ENCODE data around the gene C1orf210.

Gene C1orf210

DNA sequence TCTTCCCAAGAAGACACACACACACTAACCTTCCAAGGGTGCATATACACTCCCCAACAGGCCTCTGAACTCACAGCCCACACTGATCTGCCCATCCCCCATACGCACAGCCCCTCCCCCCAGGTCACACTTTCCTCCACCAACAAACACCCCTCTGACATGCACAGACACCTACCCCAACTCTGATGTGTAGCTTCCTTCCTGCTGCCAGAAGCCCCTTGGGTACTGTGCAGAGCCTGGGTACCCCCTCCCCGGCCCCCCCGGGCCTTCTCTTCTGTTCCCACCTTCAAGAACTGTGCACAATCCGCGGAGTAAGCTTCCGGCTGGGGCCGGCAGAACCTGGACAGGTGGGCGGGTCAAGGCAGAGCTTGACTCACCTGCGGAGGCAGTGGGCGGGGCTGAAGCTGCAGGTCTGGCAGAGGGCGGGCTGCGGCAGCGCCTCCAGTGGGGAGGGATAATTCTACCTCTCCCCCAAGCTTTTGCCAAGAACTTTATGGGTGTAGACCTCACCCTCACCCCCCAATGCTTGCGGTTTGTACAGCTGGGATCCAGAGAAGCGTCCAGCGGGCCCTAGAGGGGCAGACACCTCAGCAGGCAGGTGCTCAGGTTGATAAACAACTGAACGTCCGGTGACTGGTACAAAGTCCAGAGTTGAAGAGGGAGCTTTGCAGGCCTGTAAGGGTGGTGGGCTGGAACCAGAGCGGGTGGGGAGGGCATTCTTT lies at the start of gene C1orf210:
TSS of gene C1orf210 (minus strand) at position 313 of the 722 bp plus-strand sequence. CDS start 2,311 bp downstream, outside the sequence.
- no peak for DNase-seq (ENCODE audit: low read depth)

DNA sequence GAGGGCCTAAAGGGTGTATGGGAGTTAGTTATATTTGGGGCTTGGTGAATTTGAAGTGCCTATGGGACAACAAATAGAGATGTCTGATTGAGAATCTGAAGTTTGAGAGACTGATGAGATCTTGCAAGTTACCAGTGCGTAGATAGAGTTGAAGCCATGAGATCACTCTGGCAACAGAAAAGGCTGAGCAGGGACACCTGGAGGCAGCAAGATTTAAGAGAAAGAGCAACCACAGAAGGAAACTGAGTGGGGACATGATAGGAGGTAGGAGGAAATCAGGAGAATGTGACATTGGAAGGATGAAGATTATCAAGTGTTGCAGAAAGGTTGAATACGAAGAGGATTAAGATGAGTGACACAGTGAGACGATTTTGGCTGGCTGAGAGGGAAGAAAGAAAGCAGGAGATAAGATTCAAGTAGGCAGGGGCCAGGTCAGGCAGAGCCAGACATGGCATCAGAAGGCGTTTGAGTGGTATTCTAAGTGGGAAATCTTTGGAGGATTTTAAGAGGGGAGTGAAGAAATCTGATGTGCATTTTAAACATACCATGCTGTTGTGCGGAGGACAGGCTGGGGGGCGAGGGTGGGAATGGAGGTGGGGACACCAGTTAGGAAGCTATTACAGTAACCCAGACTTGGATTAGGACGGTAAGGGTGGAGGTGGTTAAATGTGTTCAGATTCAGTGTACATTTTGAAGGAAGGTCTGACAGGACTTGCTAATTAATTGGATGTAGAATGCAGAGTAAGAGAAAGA lies 49.2 kb upstream of the C1orf210 start:
- no peak for DNase-seq (ENCODE audit: low read depth)

DNA sequence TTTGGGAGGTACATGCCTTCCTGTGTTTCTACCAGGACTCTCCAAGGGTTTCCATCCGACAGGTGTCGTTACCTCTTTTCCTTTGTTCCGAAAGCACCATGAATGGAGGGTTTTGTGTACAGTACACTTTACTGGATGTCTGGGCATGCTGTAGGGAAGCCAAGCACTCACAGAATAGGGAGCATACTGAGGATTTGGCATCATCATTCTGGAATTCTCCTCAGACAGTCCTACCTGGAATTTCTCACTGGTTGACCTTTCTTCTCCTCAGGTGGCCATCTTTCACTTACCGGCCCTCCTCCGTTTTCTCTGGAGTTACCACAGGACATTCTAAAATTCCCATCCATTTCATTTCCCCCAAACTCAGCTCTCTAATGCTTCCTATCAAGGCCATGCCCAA lies 46.3 kb upstream of the C1orf210 start:
- no peak for DNase-seq (ENCODE audit: low read depth)

DNA sequence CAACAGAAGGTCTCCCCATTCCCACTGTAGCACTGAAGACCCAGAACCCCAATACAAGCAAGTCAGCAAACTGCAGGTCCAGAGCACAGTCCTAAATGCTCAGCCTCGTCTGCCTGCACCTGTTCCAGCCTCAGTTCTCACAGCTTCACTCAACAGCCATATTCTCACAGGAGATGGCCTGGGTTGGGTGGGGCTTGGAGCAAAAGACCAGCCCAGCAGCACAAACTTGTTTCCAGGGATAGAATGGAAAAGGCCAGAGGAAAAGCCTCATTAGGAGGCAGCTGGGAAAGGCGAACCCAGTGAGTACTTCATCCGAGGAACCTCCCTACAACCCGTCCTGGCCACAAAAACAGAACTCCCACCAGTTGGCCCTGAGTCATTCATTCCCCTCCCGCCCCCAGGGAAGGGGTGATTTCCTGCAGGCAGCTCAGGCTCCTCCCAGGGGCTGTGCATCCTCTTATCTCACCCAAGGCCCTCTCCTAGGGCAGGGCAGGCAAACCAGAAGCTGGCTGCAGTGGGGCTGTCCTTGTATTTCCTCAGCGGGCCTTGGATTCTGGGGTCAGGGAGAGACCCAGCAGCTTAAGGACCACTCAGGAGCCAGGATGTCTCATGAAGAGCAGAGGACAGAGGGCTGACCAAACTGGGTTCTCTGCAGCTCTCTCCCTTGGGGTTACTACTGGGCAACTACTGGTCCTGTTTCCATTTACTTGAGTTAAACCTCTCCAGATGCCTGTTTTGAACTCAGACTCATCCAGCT lies 44.8 kb upstream of the C1orf210 start:
- DNase-seq (ENCODE audit: low read depth) = peak; percentile 49

DNA sequence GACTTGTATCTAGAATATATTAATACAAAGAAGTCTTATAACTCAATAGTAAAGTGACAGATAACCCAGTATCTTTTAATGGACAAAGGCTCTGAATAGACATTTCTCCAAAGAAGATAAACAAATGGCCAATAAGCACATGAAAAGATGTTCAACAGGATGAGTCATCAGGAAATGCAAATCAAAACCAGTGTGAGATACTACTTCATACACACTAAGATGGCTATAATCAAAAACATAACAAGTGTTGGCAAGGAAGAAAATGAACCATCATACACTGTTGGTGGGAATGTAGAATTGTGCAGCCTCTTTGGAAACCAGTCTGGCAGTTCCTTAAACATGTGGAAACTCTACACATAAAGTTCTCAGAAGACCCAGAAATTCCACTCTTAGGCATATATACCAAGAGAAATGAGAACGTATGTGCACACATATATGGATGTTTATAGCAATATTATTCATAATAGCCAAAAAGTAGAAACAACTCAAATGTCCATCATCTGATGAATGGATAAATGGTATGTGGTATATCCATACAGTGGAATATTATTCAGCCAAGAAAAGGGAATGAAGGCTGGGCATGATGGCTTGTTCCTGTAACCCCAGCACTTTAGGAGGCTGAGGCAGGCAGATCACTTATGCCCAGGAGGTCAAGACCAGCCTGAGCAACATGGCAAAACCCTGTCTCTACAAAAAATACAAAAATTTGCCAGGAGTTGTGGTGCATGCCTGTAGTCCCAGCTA lies 42.3 kb upstream of the C1orf210 start:
- no peak for DNase-seq (ENCODE audit: low read depth)

DNA sequence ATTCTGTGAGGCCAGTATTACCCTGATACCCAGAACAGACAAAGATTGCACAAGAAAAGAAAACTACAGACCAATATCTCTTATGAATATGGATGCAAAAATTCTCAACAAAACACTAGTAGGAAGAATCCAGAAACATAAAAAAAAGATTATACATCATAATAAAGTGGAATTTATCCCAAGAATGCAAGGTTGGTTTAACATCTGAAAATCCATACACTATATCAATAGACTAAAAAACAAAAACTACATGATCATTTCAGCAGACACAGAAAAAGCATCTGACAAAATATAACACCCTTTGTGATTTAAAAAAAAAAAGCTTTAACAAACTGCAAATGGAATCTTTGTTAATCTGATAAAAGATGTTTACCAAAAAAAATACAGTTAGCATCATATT lies 40.0 kb upstream of the C1orf210 start:
- DNase-seq (ENCODE audit: low read depth) = no peak

DNA sequence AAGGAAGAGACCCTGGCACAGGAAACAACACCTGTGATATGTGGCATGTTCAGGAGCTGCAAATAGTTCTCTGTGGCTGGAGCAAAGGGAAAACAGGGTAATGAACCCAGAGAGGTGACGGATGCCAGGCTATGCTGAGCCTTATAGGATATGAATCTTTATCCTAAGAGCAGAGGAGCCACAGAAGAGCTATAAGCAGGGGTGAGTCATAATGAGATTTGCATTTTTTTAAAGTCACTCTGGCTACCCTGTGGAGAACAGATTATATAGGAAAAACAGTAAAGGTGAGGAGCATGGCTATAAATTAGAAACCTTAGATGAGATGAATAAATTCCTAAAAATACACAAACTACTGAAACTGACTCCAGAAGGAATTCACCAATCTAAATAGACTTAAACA lies 39.4 kb upstream of the C1orf210 start:
- no peak for DNase-seq (ENCODE audit: low read depth)

DNA sequence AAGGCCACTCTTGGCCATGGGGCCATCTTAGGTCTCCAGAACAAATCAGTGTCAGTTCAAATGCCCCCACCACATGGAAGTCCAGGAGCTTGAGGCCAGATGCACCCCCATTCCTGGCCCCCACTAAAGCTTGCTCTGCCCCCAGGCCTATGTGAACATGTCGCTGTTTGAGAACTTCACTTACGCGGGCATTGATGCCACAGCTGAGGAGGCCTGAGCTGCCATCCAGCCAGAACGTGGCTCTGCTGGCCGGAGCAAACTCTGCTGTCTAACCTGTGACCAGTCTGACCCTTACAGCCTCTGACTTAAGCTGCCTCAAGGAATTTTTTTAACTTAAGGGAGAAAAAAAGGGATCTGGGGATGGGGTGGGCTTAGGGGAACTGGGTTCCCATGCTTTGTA lies 37.1 kb upstream of the C1orf210 start:
- DNase-seq (ENCODE audit: low read depth) = no peak

DNA sequence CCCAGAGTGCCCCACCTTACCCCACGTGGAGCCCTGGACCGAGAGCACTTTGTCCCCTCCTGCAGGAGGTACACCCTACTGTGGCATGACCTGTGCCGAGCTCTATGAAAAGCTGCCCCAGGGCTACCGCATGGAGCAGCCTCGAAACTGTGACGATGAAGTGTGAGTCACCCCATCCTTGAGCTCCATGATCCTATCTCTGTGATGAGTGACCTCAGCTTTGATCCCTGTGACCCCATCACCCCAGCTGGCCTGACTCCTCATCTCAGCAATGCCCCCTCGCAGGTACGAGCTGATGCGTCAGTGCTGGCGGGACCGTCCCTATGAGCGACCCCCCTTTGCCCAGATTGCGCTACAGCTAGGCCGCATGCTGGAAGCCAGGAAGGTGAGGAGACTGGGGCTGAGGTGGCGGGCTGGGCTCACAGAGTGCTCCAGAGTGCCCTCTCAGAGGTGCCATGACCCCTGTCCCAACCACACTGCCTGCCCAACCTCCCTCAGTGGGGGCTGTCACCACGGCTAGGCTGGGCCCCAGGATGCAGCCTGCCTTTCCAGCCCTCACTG lies 36.0 kb upstream of the C1orf210 start:
- DNase-seq (ENCODE audit: low read depth) = no peak

DNA sequence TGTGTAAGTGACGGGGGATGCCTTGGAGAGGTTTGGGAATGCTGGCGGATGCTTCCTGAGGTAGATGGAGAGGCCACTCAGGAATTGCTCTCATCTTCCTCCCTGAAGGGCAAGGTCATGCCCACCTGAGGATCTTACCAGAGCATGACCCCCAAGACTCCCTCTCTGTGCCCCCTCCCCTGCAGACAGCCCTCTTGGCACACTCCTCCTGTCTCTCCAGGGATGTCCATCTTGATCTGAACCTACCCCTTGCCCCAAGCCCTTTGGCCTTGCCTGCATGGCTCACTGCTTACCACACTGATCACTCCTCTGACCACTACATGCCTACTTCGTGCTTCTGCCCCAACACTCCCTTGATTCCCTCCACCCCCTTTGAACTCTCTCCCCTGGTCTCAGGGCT lies 34.4 kb upstream of the C1orf210 start:
- no peak for DNase-seq (ENCODE audit: low read depth)

DNA sequence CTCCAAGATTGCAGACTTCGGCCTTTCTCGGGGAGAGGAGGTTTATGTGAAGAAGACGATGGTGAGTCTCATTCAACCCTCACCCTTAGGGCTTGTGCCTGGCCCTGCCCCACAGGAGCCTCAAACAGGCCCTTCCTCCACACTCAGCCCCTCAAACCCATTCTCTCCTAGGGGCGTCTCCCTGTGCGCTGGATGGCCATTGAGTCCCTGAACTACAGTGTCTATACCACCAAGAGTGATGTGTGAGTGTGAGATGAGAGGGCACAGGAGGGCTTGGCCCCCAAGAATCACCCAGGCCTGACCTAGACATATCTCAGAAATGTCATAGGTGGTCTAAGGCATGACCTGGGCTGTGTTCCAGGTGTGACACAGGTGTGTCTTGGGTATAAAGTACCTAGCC lies 33.9 kb upstream of the C1orf210 start:
- no peak for DNase-seq (ENCODE audit: low read depth)

DNA sequence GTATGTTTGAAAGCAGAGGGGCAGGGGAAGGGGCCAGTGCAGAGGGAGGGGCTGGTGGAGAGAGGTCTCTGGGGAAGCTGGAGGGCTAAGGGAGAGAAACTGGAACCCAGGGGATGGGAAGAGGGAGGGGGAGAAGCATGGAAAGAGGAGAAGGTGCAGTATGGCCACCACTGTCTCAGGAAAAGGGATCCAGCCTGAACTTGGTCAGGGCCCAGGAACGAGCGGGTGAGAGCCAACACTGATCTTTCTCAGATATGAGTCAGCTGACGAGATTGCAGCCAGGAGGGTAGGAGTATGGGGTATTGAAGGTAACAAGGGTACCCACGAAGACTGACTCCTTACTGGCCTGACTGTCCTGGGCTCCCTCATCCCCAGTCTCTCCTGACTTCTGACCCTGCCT lies 33.5 kb upstream of the C1orf210 start:
- DNase-seq (ENCODE audit: low read depth) = no peak

DNA sequence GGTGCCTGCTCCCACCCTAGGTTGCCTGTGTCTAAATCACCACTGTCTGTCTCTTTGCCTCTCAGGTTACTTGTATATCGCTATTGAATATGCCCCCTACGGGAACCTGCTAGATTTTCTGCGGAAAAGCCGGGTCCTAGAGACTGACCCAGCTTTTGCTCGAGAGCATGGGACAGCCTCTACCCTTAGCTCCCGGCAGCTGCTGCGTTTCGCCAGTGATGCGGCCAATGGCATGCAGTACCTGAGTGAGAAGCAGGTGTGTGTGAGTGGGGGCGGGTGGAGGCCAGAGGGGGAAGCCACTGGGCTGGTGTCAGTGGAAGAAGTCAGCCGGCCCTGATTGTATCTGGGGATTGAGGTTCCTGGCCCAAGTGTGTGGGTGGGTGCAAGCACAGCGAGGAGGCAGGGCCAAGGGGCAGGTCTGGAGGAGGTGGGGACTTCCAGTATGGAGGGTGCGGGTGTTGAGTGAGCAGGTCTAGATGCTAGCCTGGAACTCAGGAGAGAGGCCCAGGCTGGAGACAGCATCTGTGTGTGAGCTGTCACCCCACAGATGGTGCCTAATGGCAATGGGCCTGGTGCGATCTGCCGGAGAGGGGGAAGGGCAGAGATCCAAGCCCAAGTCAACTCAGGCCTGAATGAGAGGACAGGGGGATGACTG lies 32.6 kb upstream of the C1orf210 start:
- DNase-seq (ENCODE audit: low read depth) = no peak

DNA sequence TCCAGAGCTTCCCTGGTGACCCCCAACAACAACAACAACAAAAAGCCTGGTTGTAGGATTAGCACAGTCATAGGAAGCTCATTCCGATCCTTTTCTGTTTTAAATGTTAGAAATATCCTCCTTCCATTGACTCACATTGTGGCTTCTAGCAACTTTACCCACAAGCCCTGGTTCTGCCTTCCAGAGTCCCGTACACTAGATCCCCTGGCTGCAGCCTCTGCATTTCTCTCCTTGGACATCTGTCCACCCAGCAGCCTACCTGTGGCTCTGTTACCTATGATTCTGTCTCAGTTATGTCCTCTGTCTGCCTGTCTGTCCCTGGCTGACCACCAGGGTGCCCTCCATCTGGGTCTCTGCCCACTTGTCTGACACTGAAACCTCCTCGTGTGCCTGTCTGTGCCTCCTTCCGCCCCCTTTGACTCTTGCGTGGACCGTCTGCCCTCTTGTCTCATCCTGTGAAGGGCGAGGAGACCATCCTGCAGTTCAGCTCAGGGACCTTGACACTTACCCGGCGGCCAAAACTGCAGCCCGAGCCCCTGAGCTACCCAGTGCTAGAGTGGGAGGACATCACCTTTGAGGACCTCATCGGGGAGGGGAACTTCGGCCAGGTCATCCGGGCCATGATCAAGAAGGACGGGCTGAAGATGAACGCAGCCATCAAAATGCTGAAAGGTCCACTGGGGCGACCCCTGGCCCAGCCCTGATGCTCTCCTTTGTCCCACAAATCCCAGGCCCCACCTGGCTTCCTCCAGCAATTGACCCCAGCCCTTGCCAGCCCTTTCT lies 31.5 kb upstream of the C1orf210 start:
- no peak for DNase-seq (ENCODE audit: low read depth)

DNA sequence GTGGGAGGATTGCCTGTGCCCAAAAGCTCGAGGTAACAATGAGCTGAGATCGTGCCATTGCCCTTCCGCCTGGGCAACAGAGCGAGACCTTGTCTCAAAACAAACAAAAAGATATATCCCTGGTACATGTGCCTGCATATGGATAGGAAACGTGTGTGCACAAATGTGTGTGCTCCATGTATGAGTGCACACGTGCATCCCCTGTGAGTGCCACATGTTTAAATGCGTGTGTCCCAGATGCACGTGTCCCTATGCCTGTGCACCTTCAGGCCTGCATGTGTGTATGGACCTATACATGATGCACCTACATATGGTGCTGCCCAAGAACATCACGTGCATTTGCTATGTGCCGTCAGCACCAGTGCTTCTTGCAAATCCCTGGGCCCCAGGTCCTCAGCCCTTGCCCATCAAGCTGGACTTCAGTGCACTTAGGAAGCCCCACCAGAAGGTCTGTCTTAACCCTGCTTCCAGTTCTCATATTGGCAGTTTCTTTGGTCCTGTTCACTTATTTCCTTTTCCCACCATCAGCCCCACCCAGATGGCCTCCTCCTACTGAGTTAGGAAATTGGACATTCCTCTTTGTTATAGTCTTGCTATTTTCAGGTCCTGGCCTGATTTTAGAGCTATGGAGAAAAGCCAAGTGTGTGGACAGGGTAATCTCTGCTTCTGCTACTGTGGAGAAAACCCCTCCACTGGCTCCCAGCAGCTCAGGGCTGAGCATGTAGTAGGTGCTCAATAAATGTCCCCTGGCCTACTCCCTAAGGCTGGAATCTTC lies 30.8 kb upstream of the C1orf210 start:
- DNase-seq (ENCODE audit: low read depth) = no peak

DNA sequence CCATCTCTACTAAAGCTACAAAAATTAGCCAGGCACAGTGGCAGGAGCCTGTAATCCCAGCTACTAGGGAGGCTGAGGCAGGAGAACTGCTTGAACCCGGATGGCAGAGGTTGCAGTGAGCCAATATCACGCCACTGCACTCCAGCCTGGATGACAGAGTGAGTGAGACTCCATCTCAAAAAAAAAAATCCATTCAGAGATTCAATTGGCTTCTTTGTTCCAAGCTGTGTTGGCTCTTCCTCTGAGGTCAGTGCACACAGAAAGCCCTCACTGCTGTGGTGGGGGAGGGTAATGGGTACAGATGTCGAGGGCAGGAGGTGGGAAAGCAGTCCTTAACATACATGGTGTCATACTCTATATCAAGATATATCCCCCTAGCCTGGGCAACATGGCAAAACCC lies 30.1 kb upstream of the C1orf210 start:
- no peak for DNase-seq (ENCODE audit: low read depth)

DNA sequence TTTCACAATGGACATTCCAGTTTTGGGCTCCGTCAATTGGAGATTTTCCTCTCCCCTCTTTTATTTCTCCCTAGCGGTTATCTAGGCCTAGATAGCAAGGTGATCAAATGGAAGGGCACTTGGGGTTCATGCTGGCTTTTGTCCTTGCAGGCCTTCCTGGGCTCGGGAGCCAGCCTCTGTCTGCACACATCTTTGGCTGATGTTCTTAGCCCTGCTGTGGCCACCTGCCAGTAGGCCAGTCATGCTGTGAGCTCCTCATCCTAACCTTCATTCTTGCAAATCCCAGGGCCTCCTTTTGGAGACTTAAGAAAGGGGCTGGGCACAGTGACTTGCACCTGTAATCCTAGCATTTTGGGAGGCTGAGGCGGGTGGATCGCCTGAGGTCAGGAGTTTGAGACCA lies 28.9 kb upstream of the C1orf210 start:
- no peak for DNase-seq (ENCODE audit: low read depth)

DNA sequence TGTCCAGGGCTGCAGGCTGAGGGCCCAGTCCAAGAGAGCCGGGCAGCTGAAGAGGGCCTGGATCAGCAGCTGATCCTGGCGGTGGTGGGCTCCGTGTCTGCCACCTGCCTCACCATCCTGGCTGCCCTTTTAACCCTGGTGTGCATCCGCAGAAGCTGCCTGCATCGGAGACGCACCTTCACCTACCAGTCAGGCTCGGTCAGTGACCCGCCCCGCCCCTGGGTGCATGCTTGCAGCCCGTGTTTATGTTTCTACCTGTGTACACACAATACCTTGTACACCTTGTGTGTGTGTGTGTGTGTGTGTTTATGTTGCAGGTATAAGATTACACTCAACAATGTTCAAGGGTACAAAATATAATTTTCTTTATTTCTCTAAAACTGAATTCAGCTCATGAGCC lies 28.4 kb upstream of the C1orf210 start:
- DNase-seq (ENCODE audit: low read depth) = no peak

DNA sequence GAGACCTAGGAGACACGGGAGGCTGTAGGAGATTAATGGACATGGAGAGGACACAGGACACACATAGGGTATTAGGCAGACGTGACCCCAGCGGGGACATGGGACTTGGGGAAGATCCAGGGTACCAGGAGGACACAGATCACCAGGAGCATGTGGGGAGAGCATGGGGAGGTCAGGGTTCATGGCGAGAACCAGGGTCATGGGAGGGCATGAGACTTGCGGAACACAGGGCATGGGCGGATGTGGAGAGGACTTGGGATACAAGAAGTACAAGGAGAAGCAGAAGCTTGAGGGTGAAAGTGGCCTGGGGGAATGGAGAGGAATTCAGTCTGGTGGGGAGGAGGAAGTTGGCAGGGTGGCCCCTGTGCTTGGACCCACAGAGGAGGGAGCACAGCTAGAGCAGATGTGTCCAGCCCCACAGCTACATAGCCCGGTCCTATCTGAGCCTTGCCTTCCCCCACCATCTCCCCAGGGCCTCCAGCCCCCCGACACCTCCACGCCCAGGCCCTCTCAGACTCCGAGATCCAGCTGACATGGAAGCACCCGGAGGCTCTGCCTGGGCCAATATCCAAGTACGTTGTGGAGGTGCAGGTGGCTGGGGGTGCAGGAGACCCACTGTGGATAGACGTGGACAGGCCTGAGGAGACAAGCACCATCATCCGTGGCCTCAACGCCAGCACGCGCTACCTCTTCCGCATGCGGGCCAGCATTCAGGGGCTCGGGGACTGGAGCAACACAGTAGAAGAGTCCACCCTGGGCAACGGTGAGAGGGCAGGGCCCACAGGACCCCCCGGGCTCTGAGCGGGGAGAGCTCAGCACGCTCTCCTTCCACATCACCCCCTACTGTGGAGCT lies 27.5 kb upstream of the C1orf210 start:
- DNase-seq (ENCODE audit: low read depth) = no peak

Data from HS-27A (cell line).